HepG2 (cell line): ENCODE measurements around the gene PIK3R5. TPM values are rescaled to one million over a fixed set of nuclear protein-coding genes. Genes with fewer than 3 reads are reported as not detected.

Experiments used
- ATAC-seq: fragments of 200-7000 bp; cut with Tn5 transposase; 3 replicates; pipeline ENCODE4 v1.9.1; 2020; ENCODE audit warnings: mild to moderate bottlenecking, moderate library complexity
- BruUV-seq: library from RNA; stranded (reverse); fragments of 400-500 nt; replicated peaks from 2 replicates; lab custom pipeline; 2021; lab: Mats Ljungman, UMichigan
- CTCF ChIA-PET: fragments of 300-600 bp; formaldehyde crosslinking; extraction: SDS; loops from one replicate; lab custom pipeline; 2021; ENCODE audit warnings: low total read pairs, inconsistent platforms, low intra/inter-chr PET ratio; lab: Yijun Ruan, JAX
- POLR2A ChIA-PET: fragments of 350-600 bp; sonication (Branson Sonifier 250); formaldehyde crosslinking; loops from one replicate; lab custom pipeline; 2020; ENCODE audit warnings: antibody characterized with exemption, inconsistent platforms; lab: Yijun Ruan, JAX
- DNase-seq: peaks from one replicate; pipeline ENCODE4 v3.0.0-alpha.2; 2015; ENCODE audit warnings: low spot score
- FAIRE-seq: peaks from 3 replicates; lab custom pipeline; 2011; peaks lifted over from hg19 to GRCh38; lab: Jason Lieb, UNC
- H2AFZ ChIP-seq: one replicate; pipeline ENCODE4 v1.6.1; 2011; ENCODE audit warnings: low read length, inconsistent platforms
- H3K27ac ChIP-seq: fragments of 300-600 bp; 3 replicates; pipeline ENCODE4 v1.8.0; 2011; ENCODE audit warnings: mixed run types, mild to moderate bottlenecking, mixed read lengths, low read length, inconsistent platforms; ENCODE audit not compliant: insufficient read depth; ENCODE audit errors: extremely low read length
- H3K27me3 ChIP-seq, 2 experiments: fragments of 200-600 bp in 1 of 2; 2 replicates in 1 of 2; 3 replicates in 1 of 2; pipeline versions ENCODE4 v1.6.0 to v1.8.0; 2011; ENCODE audit warnings: low read length in 2 of 2, mild to moderate bottlenecking in 2 of 2, moderate library complexity in 2 of 2, inconsistent platforms in 1 of 2; ENCODE audit not compliant: insufficient read depth in 2 of 2, control insufficient read depth in 1 of 2
- H3K36me3 ChIP-seq, 2 experiments: fragments of 200-600 bp in 1 of 2; replicated peaks in 1 of 2; 2 replicates in 1 of 2; 3 replicates in 1 of 2; pipeline versions ENCODE4 v1.5.1 to v1.8.0; 2011; ENCODE audit warnings: low read length in 2 of 2, inconsistent platforms in 1 of 2; ENCODE audit not compliant: insufficient read depth in 2 of 2, control insufficient read depth in 1 of 2
- H3K4me1 ChIP-seq: 2 replicates; pipeline ENCODE4 v1.5.1; 2012; ENCODE audit warnings: low read length, inconsistent platforms; ENCODE audit not compliant: insufficient read depth
- H3K4me2 ChIP-seq: 2 replicates; pipeline ENCODE4 v1.6.0; 2011; ENCODE audit warnings: low read depth, low read length, inconsistent platforms
- H3K4me3 ChIP-seq, 3 experiments: fragments of 200-600 bp in 1 of 3; sonication (generic), shearing (Covaris generic) in 1 of 3; replicated peaks in 1 of 3; 2 replicates each; pipeline ENCODE4 v1.5.1; 2011 to 2016; ENCODE audit warnings: low read length in 3 of 3, inconsistent platforms in 2 of 3, low read depth in 2 of 3, mild to moderate bottlenecking in 2 of 3, control low read depth in 1 of 3, mixed read lengths in 1 of 3; ENCODE audit not compliant: insufficient read depth in 1 of 3
- H3K79me2 ChIP-seq: one replicate; pipeline ENCODE4 v1.6.1; 2011; ENCODE audit warnings: low read length, inconsistent platforms; ENCODE audit not compliant: insufficient read depth
- H3K9ac ChIP-seq: 2 replicates; pipeline ENCODE4 v1.6.0; 2011; ENCODE audit warnings: mild to moderate bottlenecking, low read depth, low read length, inconsistent platforms; ENCODE audit not compliant: insufficient read depth
- H3K9me3 ChIP-seq: 2 replicates; pipeline ENCODE4 v1.5.1; 2012; ENCODE audit warnings: mild to moderate bottlenecking, low read length
- H4K20me1 ChIP-seq: 2 replicates; pipeline ENCODE4 v1.6.0; 2011; ENCODE audit warnings: inconsistent platforms, mild to moderate bottlenecking, low read length, moderate library complexity; ENCODE audit not compliant: insufficient read depth
- FIP1L1 ChIP-seq: fragments of 200-400 bp; formaldehyde crosslinking; IDR thresholded peaks from 2 replicates; pipeline ENCODE4 v1.6.1; 2018; ENCODE audit warnings: low read depth, mild to moderate bottlenecking, low read length, moderate library complexity, borderline replicate concordance; ENCODE audit not compliant: insufficient read depth
- GTF2F1 ChIP-seq: fragments of 150-350 bp; IDR thresholded peaks from 2 replicates; pipeline ENCODE4 v1.6.1; 2014; ENCODE audit warnings: low read length
- HMGA1 ChIP-seq: sonication (generic); formaldehyde crosslinking; conservative IDR thresholded peaks from 2 replicates; pipeline ENCODE4 v1.4.0; 2020; ENCODE audit warnings: missing genetic modification reagents
- POLR2AphosphoS5 ChIP-seq: IDR thresholded peaks from 2 replicates; pipeline ENCODE4 v1.6.1; 2012; ENCODE audit warnings: low read depth, low read length
- SOX5 ChIP-seq: IDR thresholded peaks from 2 replicates; pipeline ENCODE4 v1.6.1; 2016; ENCODE audit warnings: borderline replicate concordance
- ZMAT5 ChIP-seq: sonication (generic); formaldehyde crosslinking; IDR thresholded peaks from 2 replicates; pipeline ENCODE4 v1.5.0; 2020; ENCODE audit warnings: mild to moderate bottlenecking, low read depth, missing genetic modification reagents, borderline replicate concordance
- ZNF441 ChIP-seq: sonication (generic); formaldehyde crosslinking; IDR thresholded peaks from 2 replicates; pipeline ENCODE4 v1.7.0; 2021; ENCODE audit warnings: missing genetic modification reagents, borderline replicate concordance
- WGBS: methylation state at CpG from one replicate; pipeline ENCODE4 v1.1.6; 2017; ENCODE audit warnings: low lambda C conversion rate; 5-methylcytosine and 5-hydroxymethylcytosine counted together
- in situ Hi-C: cut with HindIII; loops from 2 replicates; pipeline ENCODE4 v1.10.0; 2017; ENCODE audit warnings: low pct_unique_long_range_greater_than_20kb; ENCODE audit not compliant: extremely low pct_ligation_motif_present
- intact Hi-C: fragments of 100-400 bp; cut with micrococcal nuclease; formaldehyde crosslinking; loops from one replicate; pipeline ENCODE4 v1.10.0; 2022; ENCODE audit not compliant: unreplicated experiment
- polyA plus RNA-seq, 8 experiments: library from polyadenylated mRNA; depleted of rRNA in 3 of 8; stranded (reverse) in 7 of 8; unstranded in 1 of 8; fragments of >200 nt; fragmentation: Illumina TruSeq in 4 of 8; extraction: Trizol in 4 of 8; gene quantifications; 2 replicates each; pipeline versions ENCODE4 v1.2.1 to v1.2.3, GENCODE V29; 2011 to 2016; ENCODE audit warnings: low read depth in 4 of 8, missing spikeins in 1 of 8, mixed read lengths in 1 of 8; ENCODE audit not compliant: insufficient read depth in 1 of 8
- total RNA-seq, 5 experiments: library from RNA; depleted of rRNA; stranded (reverse); fragments of >200 nt; fragmentation: Illumina TruSeq; extraction: Trizol; gene quantifications; 2 replicates each; pipeline ENCODE4 v1.2.3, GENCODE V29; 2016; ENCODE audit warnings: low read depth in 1 of 5

PIK3R5 gene
- total and polyA plus RNA-seq, 2 of the 13 experiments (the other 11 are each of a cell fraction or from before 2014, with no cell fraction given) = not detected

- BruUV-seq = no TSS peak
- Histone ChIP-seq H3K27ac (no peak overlapping the region), H3K36me3 (no peaks in the 10 kb centered on the region), H4K20me1 (no peaks in the 10 kb centered on the region), H3K9ac (no peak overlapping the region), H2AFZ (no peak overlapping the region), H3K4me3 (no peak overlapping the region), H3K9me3 (no peaks in the 10 kb centered on the region), H3K27me3 (peaks cover 5 to 62% of the 10 kb centered on the region in 2 experiments; a peak in 4 of 5 replicates), H3K4me2 (no peak overlapping the region), H3K4me1 (no peaks in the 10 kb centered on the region), H3K79me2 (no peaks in the 10 kb centered on the region)
- POLR2A ChIA-PET = no interaction called here
- CTCF ChIA-PET = no interaction called here
- ATAC-seq (no peak), DNase-seq (no peak), FAIRE-seq (no peak)
- TF ChIP-seq FIP1L1 (no peak), HMGA1 (no peak), ZNF441 (CRISPR knock-in tag) (no peak), ZMAT5 (no peak), GTF2F1 (no peak), SOX5 (CRISPR knock-in tag) (no peak), POLR2AphosphoS5 (no peak)
- in situ Hi-C loops = no loop called here
- intact Hi-C loops = no loop called here
- 28% methylated on average over 17 of the region's 18 CpGs for WGBS
Observed at GRCh38 chr17:8912084-8912981, 53.2 kb downstream of the PIK3R5 start.
